Activated CD4-positive, alpha-beta memory T cell treated with anti-CD3 and anti-CD28 coated beads for 36 hours (primary cell): ENCODE data around the gene TMEM25. TPM values are rescaled to one million over a fixed set of nuclear protein-coding genes. Genes with fewer than 3 reads are reported as not detected.

ENCODE experiments used
- CTCF ChIA-PET: fragments of 350-600 bp; sonication (Branson Sonifier 250); formaldehyde crosslinking; loops from one replicate; lab custom pipeline; 2021; ENCODE audit warnings: antibody characterized with exemption, inconsistent platforms; lab: Charles Lee
- POLR2A ChIA-PET: fragments of 350-600 bp; sonication (Branson Sonifier 250); formaldehyde crosslinking; loops from one replicate; lab custom pipeline; 2021; ENCODE audit warnings: antibody characterized with exemption; lab: Charles Lee
- DNase-seq: peaks from one replicate; pipeline ENCODE4 v3.0.0-alpha.2; 2020
- H3K27ac Mint-ChIP-seq: one replicate; pipeline ENCODE4 v1.8.0; 2021; ENCODE audit warnings: mixed read lengths
- H3K27me3 Mint-ChIP-seq: one replicate; pipeline ENCODE4 v1.8.0; 2021; ENCODE audit warnings: mixed read lengths
- H3K36me3 Mint-ChIP-seq: one replicate; pipeline ENCODE4 v1.8.0; 2021; ENCODE audit warnings: mixed read lengths
- H3K4me1 Mint-ChIP-seq: one replicate; pipeline ENCODE4 v1.8.0; 2021; ENCODE audit warnings: low read depth, mixed read lengths
- H3K4me3 Mint-ChIP-seq: one replicate; pipeline ENCODE4 v1.8.0; 2021; ENCODE audit warnings: mild to moderate bottlenecking, mixed read lengths
- H3K9me3 Mint-ChIP-seq: one replicate; pipeline ENCODE4 v1.8.0; 2021; ENCODE audit warnings: mixed read lengths
- intact Hi-C: fragments of 100-400 bp; cut with micrococcal nuclease; formaldehyde crosslinking; loops from one replicate; pipeline ENCODE4 v1.15.1; 2023
- total RNA-seq, 2 experiments: library from RNA; stranded (reverse); gene quantifications; one replicate each; pipeline ENCODE4 v1.2.3, GENCODE V29; 2021

TMEM25 gene
- total RNA-seq, 2 experiments from 2014 or later = 9.5 to 13.0 TPM

DNA sequence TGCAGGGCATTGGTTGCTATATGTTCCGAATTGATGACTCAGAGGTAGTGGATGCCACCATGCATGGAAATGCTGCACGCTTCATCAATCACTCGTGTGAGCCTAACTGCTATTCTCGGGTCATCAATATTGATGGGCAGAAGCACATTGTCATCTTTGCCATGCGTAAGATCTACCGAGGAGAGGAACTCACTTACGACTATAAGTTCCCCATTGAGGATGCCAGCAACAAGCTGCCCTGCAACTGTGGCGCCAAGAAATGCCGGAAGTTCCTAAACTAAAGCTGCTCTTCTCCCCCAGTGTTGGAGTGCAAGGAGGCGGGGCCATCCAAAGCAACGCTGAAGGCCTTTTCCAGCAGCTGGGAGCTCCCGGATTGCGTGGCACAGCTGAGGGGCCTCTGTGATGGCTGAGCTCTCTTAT, 9.1 kb upstream of the TMEM25 start:
- Mint-ChIP-seq H3K36me3 (peaks cover 31% of the 10 kb centered on the region), H3K4me3 (no peak overlapping the region), H3K27ac (no peak overlapping the region), H3K27me3 (no peaks in the 10 kb centered on the region), H3K4me1 (no peaks in the 10 kb centered on the region), H3K9me3 (no peaks in the 10 kb centered on the region)
- ChIA-PET POLR2A (interaction anchor here (0.8 kb wide), 1 partner anchor 9 kb away, joined by 3 read pairs; no protein-coding TSS in a partner anchor), CTCF (no interaction called here)
- DNase-seq = no peak
- intact Hi-C loops = no loop called here

GRCh38 chr11:118522571-118523072, 8.4 kb upstream of the TMEM25 start:
- ChIA-PET POLR2A (interaction anchor here (0.8 kb wide), 1 partner anchor 8 kb away, joined by 3 read pairs; no protein-coding TSS in a partner anchor), CTCF (no interaction called here)

DNA sequence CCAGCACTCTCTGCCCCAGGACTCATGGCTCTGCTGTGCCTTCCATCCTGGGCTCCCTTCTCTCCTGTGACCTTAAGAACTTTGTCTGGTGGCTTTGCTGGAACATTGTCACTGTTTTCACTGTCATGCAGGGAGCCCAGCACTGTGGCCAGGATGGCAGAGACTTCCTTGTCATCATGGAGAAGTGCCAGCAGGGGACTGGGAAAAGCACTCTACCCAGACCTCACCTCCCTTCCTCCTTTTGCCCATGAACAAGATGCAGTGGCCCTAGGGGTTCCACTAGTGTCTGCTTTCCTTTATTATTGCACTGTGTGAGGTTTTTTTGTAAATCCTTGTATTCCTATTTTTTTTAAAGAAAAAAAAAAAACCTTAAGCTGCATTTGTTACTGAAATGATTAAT, 6.6 kb upstream of the TMEM25 start:
- Mint-ChIP-seq H3K27ac (no peak overlapping the region), H3K36me3 (peaks cover 28% of the 10 kb centered on the region), H3K27me3 (no peaks in the 10 kb centered on the region), H3K9me3 (no peaks in the 10 kb centered on the region), H3K4me1 (peaks cover 9% of the 10 kb centered on the region), H3K4me3 (no peak overlapping the region)
- intact Hi-C loops = no loop called here
- no peak for DNase-seq
- POLR2A ChIA-PET = no interaction called here
- CTCF ChIA-PET = interaction anchor here (1.3 kb wide), 1 partner anchor 84 kb away, joined by 3 read pairs; no protein-coding TSS in a partner anchor

More at GRCh38 chr11:118522571-118523072, 8.4 kb upstream of the TMEM25 start:
- no peak overlapping the region for H3K4me3 Mint-ChIP-seq
- no peaks in the 10 kb centered on the region for H3K27me3 Mint-ChIP-seq
- DNase-seq = no peak
- peaks cover 2% of the 10 kb centered on the region for H3K4me1 Mint-ChIP-seq
- H3K36me3 Mint-ChIP-seq = peaks cover 31% of the 10 kb centered on the region
- intact Hi-C loops = no loop called here
- no peak overlapping the region for H3K27ac Mint-ChIP-seq
- no peaks in the 10 kb centered on the region for H3K9me3 Mint-ChIP-seq

DNA sequence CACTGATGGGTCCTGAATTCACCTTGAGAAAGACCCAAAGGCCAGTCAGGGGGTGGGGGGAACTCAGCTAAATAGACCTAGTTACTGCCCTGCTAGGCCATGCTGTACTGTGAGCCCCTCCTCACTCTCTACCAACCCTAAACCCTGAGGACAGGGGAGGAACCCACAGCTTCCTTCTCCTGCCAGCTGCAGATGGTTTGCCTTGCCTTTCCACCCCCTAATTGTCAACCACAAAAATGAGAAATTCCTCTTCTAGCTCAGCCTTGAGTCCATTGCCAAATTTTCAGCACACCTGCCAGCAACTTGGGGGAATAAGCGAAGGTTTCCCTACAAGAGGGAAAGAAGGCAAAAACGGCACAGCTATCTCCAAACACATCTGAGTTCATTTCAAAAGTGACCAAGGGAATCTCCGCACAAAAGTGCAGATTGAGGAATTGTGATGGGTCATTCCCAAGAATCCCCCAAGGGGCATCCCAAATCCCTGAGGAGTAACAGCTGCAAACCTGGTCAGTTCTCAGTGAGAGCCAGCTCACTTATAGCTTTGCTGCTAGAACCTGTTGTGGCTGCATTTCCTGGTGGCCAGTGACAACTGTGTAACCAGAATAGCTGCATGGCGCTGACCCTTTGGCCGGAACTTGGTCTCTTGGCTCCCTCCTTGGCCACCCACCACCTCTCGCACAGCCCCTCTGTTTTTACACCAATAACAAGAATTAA, 6.1 kb upstream of the TMEM25 start:
- peaks cover 15% of the 10 kb centered on the region for H3K4me1 Mint-ChIP-seq
- H3K27ac Mint-ChIP-seq = no peak overlapping the region
- ChIA-PET POLR2A (no interaction called here), CTCF (interaction anchor here (1.3 kb wide), 1 partner anchor 84 kb away, joined by 3 read pairs; no protein-coding TSS in a partner anchor)
- H3K9me3 Mint-ChIP-seq = no peaks in the 10 kb centered on the region
- no peak overlapping the region for H3K4me3 Mint-ChIP-seq
- intact Hi-C loops = no loop called here
- DNase-seq = no peak
- no peaks in the 10 kb centered on the region for H3K27me3 Mint-ChIP-seq
- H3K36me3 Mint-ChIP-seq = peaks cover 26% of the 10 kb centered on the region

DNA sequence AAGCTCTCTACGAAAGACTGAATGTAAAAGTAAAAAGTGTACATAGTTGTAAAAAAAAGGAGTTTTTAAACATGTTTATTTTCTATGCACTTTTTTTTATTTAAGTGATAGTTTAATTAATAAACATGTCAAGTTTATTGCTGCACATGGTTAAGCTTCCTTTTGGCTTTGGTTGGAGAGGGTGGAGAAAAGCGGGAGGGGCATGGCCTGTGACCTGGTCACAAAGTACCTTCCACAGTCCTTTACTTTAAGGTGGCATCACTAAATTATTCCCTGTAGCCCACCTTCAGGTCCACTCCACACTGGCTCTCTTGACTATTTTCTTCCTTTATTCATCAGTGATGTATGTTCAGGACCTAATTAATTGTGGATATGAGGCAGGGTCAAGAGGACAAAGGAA, 4.3 kb upstream of the TMEM25 start:
- Mint-ChIP-seq H3K4me3 (no peak overlapping the region), H3K36me3 (peaks cover 10% of the 10 kb centered on the region), H3K27me3 (no peaks in the 10 kb centered on the region), H3K4me1 (peaks cover 24% of the 10 kb centered on the region), H3K9me3 (no peaks in the 10 kb centered on the region), H3K27ac (no peak overlapping the region)
- intact Hi-C loops = no loop called here
- ChIA-PET CTCF (interaction anchor here (1.3 kb wide), 1 partner anchor 14 kb away, joined by 3 read pairs; no protein-coding TSS in a partner anchor), POLR2A (interaction anchor here (0.6 kb wide), 1 partner anchor 162 kb away, joined by 3 read pairs; no protein-coding TSS in a partner anchor)
- DNase-seq = no peak

GRCh38 chr11:118527109-118527508, 3.9 kb upstream of the TMEM25 start, which contains the start of gene TTC36:
TSS of gene TTC36 (plus strand) at chr11:118527474. CDS start at chr11:118527495, 21 bp downstream.
- Mint-ChIP-seq H3K9me3 (no peaks in the 10 kb centered on the region), H3K27me3 (no peaks in the 10 kb centered on the region), H3K36me3 (peaks cover 6% of the 10 kb centered on the region), H3K27ac (no peak within 1 kb of the TSS), H3K4me3 (no peak within 1 kb of the TSS), H3K4me1 (peaks cover 28% of the 10 kb centered on the region)
- no peak for DNase-seq
- ChIA-PET CTCF (no interaction called here), POLR2A (interaction anchor here (0.6 kb wide), 1 partner anchor 162 kb away, joined by 3 read pairs; no protein-coding TSS in a partner anchor)
- intact Hi-C loops = no loop called here

DNA sequence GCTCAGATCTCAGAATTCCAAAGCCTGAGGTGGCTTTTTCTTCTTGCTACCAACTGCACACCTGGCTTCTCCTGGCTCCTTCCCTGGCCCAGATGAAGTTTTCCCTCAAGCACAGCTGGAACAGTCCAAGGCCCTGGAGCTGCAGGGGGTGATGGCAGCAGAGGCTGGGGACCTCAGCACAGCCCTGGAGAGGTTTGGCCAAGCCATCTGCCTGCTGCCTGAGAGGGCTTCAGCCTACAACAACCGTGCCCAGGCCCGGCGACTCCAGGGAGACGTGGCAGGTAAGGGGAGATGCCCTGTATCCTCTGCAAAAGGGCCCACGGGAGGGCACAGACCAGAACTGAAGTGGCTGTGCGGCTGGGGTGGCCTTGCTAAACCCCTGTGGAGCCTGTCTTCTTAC, 2.5 kb upstream of the TMEM25 start:
- CTCF ChIA-PET = interaction anchor here (1.3 kb wide), 1 partner anchor 40 kb away, joined by 3 read pairs; no protein-coding TSS in a partner anchor
- intact Hi-C loops = no loop called here

GRCh38 chr11:118529584-118530175, 1.3 kb upstream of the TMEM25 start:
- no peaks in the 10 kb centered on the region for H3K9me3 Mint-ChIP-seq
- H3K4me1 Mint-ChIP-seq = peaks cover 28% of the 10 kb centered on the region
- peak overlapping the region; percentile 92 for H3K4me3 Mint-ChIP-seq
- no peaks in the 10 kb centered on the region for H3K36me3 Mint-ChIP-seq
- no peak for DNase-seq
- ChIA-PET POLR2A (no interaction called here), CTCF (interaction anchor here (1.0 to 1.5 kb wide), 3 partner anchors 12 to 234 kb away, joined by 3 to 6 read pairs (median 3); partner anchors contain the start of gene ATP5MG)
- H3K27ac Mint-ChIP-seq = no peak overlapping the region
- no peaks in the 10 kb centered on the region for H3K27me3 Mint-ChIP-seq
- intact Hi-C loops = loop anchor here (2.0 kb wide), 1 partner anchor 43 kb away; the partner anchor contains the start of gene ARCN1

More for the DNA sequence above, 2.5 kb upstream of the TMEM25 start:
- Mint-ChIP-seq H3K36me3 (peaks cover 1% of the 10 kb centered on the region), H3K4me3 (no peak overlapping the region), H3K4me1 (peaks cover 28% of the 10 kb centered on the region), H3K9me3 (no peaks in the 10 kb centered on the region), H3K27me3 (no peaks in the 10 kb centered on the region), H3K27ac (no peak overlapping the region)
- no peak for DNase-seq
- POLR2A ChIA-PET = interaction anchor here (1.1 kb wide), 1 partner anchor 72 kb away, joined by 3 read pairs; no protein-coding TSS in a partner anchor

- peak overlapping the region; percentile 92 for H3K4me3 Mint-ChIP-seq
- peak overlapping the region; percentile 32 for H3K27ac Mint-ChIP-seq
- intact Hi-C loops = loop anchor here (2.0 kb wide), 1 partner anchor 43 kb away; the partner anchor contains the start of gene ARCN1
- no peaks in the 10 kb centered on the region for H3K36me3 Mint-ChIP-seq
- ChIA-PET CTCF (interaction anchor here (1.0 to 1.5 kb wide), 3 partner anchors 12 to 235 kb away, joined by 3 to 6 read pairs (median 3); partner anchors contain the start of gene ATP5MG), POLR2A (interaction anchor here (0.6 to 1.0 kb wide), 2 partner anchors 8 to 91 kb away, joined by 3 read pairs; no protein-coding TSS in a partner anchor)
- no peak for DNase-seq
- H3K9me3 Mint-ChIP-seq = no peaks in the 10 kb centered on the region
- H3K4me1 Mint-ChIP-seq = peaks cover 28% of the 10 kb centered on the region
- H3K27me3 Mint-ChIP-seq = no peaks in the 10 kb centered on the region
These were observed 761 bp upstream of the TMEM25 start for GRCh38 chr11:118530180-118530682.

- POLR2A ChIA-PET = no interaction called here
- Mint-ChIP-seq H3K4me1 (peaks cover 28% of the 10 kb centered on the region), H3K36me3 (no peaks in the 10 kb centered on the region), H3K27me3 (no peaks in the 10 kb centered on the region), H3K4me3 (peak overlapping the region; percentile 92), H3K27ac (peak overlapping the region; percentile 74), H3K9me3 (no peaks in the 10 kb centered on the region)
- no peak for DNase-seq
- intact Hi-C loops = loop anchor here (2.0 kb wide), 1 partner anchor 41 kb away; the partner anchor contains the start of gene ARCN1
- CTCF ChIA-PET = no interaction called here
These were observed 649 bp downstream of the TMEM25 start for GRCh38 chr11:118531597-118532084.

DNA sequence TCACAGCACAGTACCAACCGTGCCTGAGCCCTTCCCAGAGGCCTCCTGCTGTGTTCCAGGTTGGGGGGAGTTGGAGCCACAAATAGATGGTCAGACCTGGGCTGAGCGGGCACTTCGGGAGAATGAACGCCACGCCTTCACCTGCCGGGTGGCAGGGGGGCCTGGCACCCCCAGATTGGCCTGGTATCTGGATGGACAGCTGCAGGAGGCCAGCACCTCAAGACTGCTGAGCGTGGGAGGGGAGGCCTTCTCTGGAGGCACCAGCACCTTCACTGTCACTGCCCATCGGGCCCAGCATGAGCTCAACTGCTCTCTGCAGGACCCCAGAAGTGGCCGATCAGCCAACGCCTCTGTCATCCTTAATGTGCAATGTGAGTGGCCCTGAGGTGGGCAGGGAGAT, 1.1 kb downstream of the TMEM25 start:
- ChIA-PET CTCF (no interaction called here), POLR2A (no interaction called here)
- Mint-ChIP-seq H3K36me3 (no peaks in the 10 kb centered on the region), H3K27ac (no peak overlapping the region), H3K4me3 (peak overlapping the region; percentile 92), H3K4me1 (peaks cover 28% of the 10 kb centered on the region), H3K27me3 (no peaks in the 10 kb centered on the region), H3K9me3 (no peaks in the 10 kb centered on the region)
- DNase-seq = no peak
- intact Hi-C loops = no loop called here
